HEK293T (cell line): ENCODE results near the gene ZFP3.

Experiments
- BHLHE40 ChIP-seq: fragments of 450-650 bp; IDR thresholded peaks from 2 replicates; pipeline ENCODE4 v1.6.1; 2016; ENCODE audit warnings: mild to moderate bottlenecking, moderate library complexity, borderline replicate concordance
- ELF4 ChIP-seq: fragments of 450-650 bp; IDR thresholded peaks from 2 replicates; pipeline ENCODE4 v1.6.1; 2017; ENCODE audit warnings: antibody characterized with exemption
- FOXA1 ChIP-seq: fragments of 450-650 bp; IDR thresholded peaks from 2 replicates; pipeline ENCODE4 v1.6.1; 2016; ENCODE audit warnings: mild to moderate bottlenecking
- FOXK2 ChIP-seq: fragments of 450-650 bp; IDR thresholded peaks from 2 replicates; pipeline ENCODE4 v1.6.1; 2016; ENCODE audit warnings: mild to moderate bottlenecking
- FOXM1 ChIP-seq: fragments of 450-650 bp; IDR thresholded peaks from 2 replicates; pipeline ENCODE4 v1.6.1; 2017; ENCODE audit warnings: mild to moderate bottlenecking, borderline replicate concordance
- HDGF ChIP-seq: fragments of 450-650 bp; IDR thresholded peaks from 2 replicates; pipeline ENCODE4 v1.6.1; 2017; ENCODE audit warnings: antibody characterized with exemption, borderline replicate concordance
- L3MBTL2 ChIP-seq: fragments of 450-650 bp; conservative IDR thresholded peaks from 2 replicates; pipeline ENCODE4 v1.6.1; 2016; ENCODE audit warnings: mild to moderate bottlenecking
- LEF1 ChIP-seq: fragments of 450-650 bp; IDR thresholded peaks from 2 replicates; pipeline ENCODE4 v1.6.1; 2017; ENCODE audit warnings: mild to moderate bottlenecking, borderline replicate concordance
- NFRKB ChIP-seq: fragments of 450-650 bp; IDR thresholded peaks from 2 replicates; pipeline ENCODE4 v1.6.1; 2016; ENCODE audit warnings: mild to moderate bottlenecking, moderate library complexity
- SP1 ChIP-seq: fragments of 450-650 bp; IDR thresholded peaks from 2 replicates; pipeline ENCODE4 v1.6.1; 2017
- SUZ12 ChIP-seq: fragments of 450-650 bp; IDR thresholded peaks from 2 replicates; pipeline ENCODE4 v1.6.1; 2016; ENCODE audit warnings: mild to moderate bottlenecking
- TARDBP ChIP-seq: fragments of 450-650 bp; IDR thresholded peaks from 2 replicates; pipeline ENCODE4 v1.6.1; 2016

DNA sequence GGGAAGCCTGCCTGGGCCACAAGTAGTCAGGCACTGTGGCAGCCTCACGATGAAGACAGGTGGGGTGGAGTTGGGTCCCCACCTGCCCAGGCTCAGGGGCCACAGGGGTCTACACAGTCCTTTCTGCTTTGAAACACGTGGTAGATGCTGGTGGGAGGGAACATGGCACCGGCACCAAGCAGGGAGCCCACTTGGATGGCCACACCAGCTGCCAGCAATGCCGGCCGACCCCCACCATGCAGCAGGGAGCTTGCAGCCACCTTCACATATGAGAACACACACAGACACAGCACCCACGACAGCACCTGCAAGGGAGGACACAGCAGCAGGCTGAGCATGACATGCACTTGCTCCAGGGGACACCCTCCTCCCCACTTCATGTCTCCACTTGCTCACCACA, 45.4 kb upstream of the ZFP3 start:
- TF ChIP-seq SP1, result no peak
- no peak for TF ChIP-seq LEF1
- no peak for TF ChIP-seq SUZ12
- TF ChIP-seq ELF4, result no peak
- no peak for TF ChIP-seq BHLHE40
- TF ChIP-seq TARDBP, result no peak
- no peak for TF ChIP-seq NFRKB
- TF ChIP-seq FOXK2, result no peak
- no peak for TF ChIP-seq FOXM1
- no peak for TF ChIP-seq HDGF
- TF ChIP-seq L3MBTL2, result no peak
- TF ChIP-seq FOXA1, result no peak
